GM21515 (cell line): ENCODE data around the gene ARIH1.
"Not testable (repeated sequence)": the region's sequence is repeated elsewhere in the genome, so short reads cannot be mapped to it uniquely, and the experiment has no call there.

Experiments
- ATAC-seq: cut with Tn5 transposase; IDR thresholded peaks from one replicate; pipeline ENCODE4 v1.9.1; 2021; ENCODE audit not compliant: unreplicated experiment

Gene ARIH1

GRCh38 chr15:72473614-72474465 is at the start of gene ARIH1:
TSS of gene ARIH1 (plus strand) at chr15:72474330. CDS start at chr15:72474640, 310 bp downstream.
- ATAC-seq, result peak; percentile 82

GRCh38 chr15:72426753-72427152 is 47.4 kb upstream of the ARIH1 start:
- ATAC-seq, result no peak

- ATAC-seq, result no peak
Observed at GRCh38 chr15:72437650-72438316, 36.3 kb upstream of the ARIH1 start.

- not testable (repeated sequence) for ATAC-seq
Observed at GRCh38 chr15:72442848-72443247, 31.3 kb upstream of the ARIH1 start.

- ATAC-seq, result no peak
Observed at GRCh38 chr15:72445426-72445825, 28.7 kb upstream of the ARIH1 start.

- ATAC-seq, result no peak
Observed at GRCh38 chr15:72450805-72451204, 23.3 kb upstream of the ARIH1 start.

- no peak for ATAC-seq
Observed at GRCh38 chr15:72451224-72451623, 22.9 kb upstream of the ARIH1 start.

GRCh38 chr15:72456684-72457083 is 17.4 kb upstream of the ARIH1 start:
- ATAC-seq, result no peak

- no peak for ATAC-seq
Observed at GRCh38 chr15:72460402-72460801, 13.7 kb upstream of the ARIH1 start.

- ATAC-seq, result no peak
Observed at GRCh38 chr15:72463702-72464101, 10.4 kb upstream of the ARIH1 start.

- ATAC-seq, result no peak
Observed at GRCh38 chr15:72464251-72464650, 9.9 kb upstream of the ARIH1 start.

- ATAC-seq, result no peak
Observed at GRCh38 chr15:72468103-72468502, 6.0 kb upstream of the ARIH1 start.

GRCh38 chr15:72472992-72473610 is 1.0 kb upstream of the ARIH1 start:
- ATAC-seq, result no peak

GRCh38 chr15:72474466-72474911 is 359 bp downstream of the ARIH1 start:
- ATAC-seq, result no peak

- peak; percentile 43 for ATAC-seq
Observed at GRCh38 chr15:72474912-72475628, 940 bp downstream of the ARIH1 start.

- no peak for ATAC-seq
Observed at GRCh38 chr15:72475674-72476073, 1.5 kb downstream of the ARIH1 start.

- not testable (repeated sequence) for ATAC-seq
Observed at GRCh38 chr15:72476330-72476729, 2.2 kb downstream of the ARIH1 start.

- no peak for ATAC-seq
Observed at GRCh38 chr15:72481015-72481659, 7.0 kb downstream of the ARIH1 start.

- ATAC-seq, result no peak
Observed at GRCh38 chr15:72482275-72482674, 8.1 kb downstream of the ARIH1 start.

GRCh38 chr15:72483279-72483678 is 9.1 kb downstream of the ARIH1 start:
- no peak for ATAC-seq

GRCh38 chr15:72486144-72486543 is 12.0 kb downstream of the ARIH1 start:
- no peak for ATAC-seq
